Measurements from ENCODE around the gene SLC44A5.

- TF ChIP-seq POLR2A (IDR thresholded peaks at IDR 0.05) (no peak), CTCF (IDR thresholded peaks at IDR 0.05 in 8 of 11, conservative IDR thresholded peaks at IDR 0.05 in 3 of 11) (no peak)
Observed at GRCh38 chr1:75273110-75273509, 337.8 kb downstream of the SLC44A5 start.

Measured in spleen (tissue), 7 donors.